Ecto neural progenitor cell (in vitro differentiated cells): Measurements from ENCODE around the gene DVL3.

ENCODE experiments used
- DNase-seq: peaks from one replicate; pipeline ENCODE4 v3.0.0-alpha.2; 2018; ENCODE audit warnings: low spot score

DVL3 gene

DNA sequence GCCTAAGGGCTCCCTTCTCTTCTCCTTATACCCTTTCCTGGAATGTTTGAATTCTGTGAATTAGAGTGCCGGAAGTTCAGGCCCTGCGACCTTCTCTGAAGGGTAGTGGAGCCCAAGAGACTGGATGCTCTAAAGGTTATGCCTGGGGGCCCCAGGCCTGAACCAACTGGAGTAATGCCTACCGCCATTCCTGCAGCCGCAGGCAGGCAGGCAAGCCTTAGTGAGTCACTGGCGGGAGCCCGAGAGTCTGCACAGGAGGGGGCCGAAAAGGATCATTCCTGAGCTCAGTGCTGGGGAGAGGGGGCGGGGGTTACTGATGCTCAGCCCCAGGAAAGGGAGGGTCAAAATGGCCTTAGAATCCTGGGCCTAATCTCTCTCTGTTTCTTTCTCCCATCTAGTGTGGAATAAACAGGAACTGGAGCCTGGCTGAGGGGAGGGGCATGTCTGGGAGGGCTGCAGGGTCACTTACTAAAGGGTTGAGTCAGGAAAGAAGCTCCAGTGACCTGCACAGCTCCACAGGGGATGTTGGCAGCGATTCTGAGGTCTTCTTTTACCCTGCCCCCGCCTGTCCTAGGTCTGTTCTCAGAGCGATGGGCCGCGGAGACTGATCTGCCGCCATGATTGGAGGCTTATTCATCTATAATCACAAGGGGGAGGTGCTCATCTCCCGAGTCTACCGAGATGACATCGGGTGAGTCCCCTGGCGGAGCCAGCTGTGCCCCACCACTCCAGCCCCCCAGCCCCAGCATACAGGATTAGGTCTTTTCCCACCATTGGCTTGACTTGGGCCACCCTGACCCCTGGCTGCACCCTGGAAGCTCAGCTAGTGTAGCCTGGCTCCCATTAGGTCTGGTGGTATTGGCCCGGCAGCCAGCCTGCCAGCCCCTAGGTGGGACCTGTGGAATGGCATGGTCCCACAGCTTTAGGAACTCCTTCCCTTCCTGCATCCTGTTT lies 21.5 kb downstream of the DVL3 start:
- peak; percentile 87 for DNase-seq

GRCh38 chr3:184177331-184177731 lies 22.2 kb downstream of the DVL3 start:
- DNase-seq = peak; percentile 69

- no peak for DNase-seq
Observed at GRCh38 chr3:184177767-184178306, 22.7 kb downstream of the DVL3 start.

DNA sequence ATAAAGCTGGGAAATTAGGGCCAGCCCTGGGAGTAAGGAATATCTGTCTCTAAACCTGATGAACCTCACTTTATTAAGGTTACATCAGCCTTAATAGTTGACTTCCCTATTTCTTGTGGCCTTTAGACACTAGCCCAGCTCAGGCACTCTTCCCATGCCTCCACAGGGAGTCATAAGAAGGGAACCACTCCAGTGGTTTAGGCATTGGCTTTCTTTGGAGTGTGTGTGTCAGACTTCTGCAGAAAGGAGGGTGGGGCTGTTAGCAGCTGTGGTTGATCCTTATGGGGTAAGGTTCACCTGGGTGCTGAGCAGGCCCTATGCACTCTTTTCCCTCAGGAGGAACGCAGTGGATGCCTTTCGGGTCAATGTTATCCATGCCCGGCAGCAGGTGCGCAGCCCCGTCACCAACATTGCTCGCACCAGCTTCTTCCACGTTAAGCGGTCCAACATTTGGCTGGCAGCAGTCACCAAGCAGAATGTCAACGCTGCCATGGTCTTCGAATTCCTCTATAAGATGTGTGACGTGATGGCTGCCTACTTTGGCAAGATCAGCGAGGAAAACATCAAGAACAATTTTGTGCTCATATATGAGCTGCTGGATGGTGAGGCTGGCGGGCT lies 23.5 kb downstream of the DVL3 start:
- DNase-seq = no peak

DNA sequence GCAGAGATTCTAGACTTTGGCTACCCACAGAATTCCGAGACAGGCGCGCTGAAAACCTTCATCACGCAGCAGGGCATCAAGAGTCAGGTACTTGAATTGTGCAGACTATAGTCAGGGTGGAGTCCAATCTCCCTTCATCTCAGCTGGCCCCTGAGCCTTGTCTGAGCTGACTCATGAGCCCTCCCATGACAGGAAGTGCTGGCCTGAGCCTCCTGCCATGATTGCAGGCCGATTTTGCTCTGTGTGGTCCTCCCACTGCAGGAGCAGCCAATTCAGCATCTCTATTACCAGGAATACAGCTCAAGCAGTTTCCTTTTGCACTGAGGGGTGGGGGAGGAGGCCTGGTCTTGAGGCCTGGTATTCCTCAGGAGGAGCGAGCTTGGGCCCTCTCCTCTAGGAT lies 25.0 kb downstream of the DVL3 start:
- DNase-seq = no peak

- DNase-seq = no peak
Observed at GRCh38 chr3:184181596-184181995, 26.4 kb downstream of the DVL3 start.

GRCh38 chr3:184183679-184184078 lies 28.5 kb downstream of the DVL3 start:
- no peak for DNase-seq

DNA sequence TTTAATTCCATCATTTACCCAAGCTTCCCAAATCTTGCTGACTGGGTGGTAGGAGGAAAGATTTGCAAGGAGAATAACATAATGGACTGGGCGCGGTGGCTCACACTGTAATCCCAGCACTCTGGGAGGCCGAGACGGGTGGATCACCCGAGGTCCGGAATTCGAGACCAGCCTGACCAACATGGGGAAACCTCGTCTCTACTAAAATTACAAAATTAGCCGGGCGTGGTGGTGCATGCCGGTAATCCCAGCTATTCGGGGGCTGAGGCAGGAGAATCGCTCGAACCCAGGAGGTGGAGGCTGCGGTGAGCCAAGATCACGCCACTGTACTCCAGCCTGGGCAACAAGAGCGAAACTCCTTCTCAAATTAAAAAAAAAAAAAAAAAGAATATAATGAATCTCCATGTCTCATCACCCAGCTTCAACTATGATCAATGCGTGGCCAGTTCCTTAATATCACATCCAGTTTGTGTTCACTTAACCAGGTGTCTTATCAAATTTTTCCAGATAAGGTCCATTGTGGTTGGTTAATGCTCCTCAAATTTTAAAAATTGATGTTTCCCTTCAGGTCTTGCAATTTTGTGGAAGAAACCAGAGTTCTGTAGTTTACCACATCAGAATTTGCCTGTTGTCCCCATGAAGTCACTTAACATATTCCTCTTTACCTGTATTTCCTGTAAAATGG lies 29.5 kb downstream of the DVL3 start:
- DNase-seq = no peak

- peak; percentile 100 for DNase-seq
Observed at GRCh38 chr3:184185461-184186183, 30.4 kb downstream of the DVL3 start.

DNA sequence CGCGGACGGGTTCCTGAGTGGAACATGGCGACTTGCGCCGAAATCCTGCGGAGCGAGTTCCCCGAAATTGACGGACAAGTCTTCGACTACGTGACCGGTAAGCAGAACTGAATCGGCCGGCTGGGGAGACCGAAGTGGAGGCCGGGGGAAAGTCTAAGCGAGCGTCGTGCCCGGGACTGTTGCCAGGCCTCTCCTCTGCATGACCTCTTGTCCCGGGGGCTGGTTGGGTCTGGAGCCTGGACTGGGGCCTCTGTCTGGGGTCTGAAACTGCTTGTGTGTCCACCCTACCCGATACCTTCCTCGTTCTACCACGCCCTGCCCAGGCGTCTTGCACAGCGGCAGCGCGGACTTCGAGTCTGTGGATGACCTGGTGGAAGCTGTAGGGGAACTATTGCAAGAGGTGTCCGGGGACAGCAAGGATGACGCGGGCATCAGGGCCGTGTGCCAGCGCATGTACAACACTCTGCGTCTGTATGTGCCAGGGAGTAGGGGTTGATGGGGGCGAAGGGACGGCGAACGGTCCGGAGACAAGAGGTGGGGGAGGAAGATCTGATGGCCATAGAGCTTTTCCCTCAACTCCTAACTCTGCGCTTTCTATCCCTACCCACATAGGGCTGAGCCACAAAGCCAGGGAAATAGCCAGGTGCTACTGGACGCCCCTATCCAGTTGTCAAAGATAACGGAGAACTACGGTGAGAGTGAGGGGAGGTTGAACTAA lies 31.2 kb downstream of the DVL3 start, which contains the start of gene ABCF3:
ABCF3 (plus strand) TSS at position 16 of the 718 bp plus-strand sequence; CDS start at position 25, 9 bp downstream.
- no peak for DNase-seq

DNA sequence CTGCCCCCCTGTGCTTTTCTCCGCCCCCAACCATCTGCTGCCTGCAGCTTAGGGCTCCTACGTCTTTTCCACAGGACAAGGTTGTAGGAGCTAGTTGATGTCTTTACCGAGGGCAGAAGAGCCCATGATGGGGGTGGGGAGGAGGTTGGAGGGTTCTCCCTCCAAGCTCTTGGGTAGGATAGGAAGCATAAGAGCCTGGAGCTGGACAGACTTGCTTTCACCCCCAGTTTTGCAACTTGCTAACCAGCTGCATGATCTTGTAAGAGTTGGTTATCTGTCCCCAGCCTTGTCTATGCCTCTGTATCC lies 31.7 kb downstream of the DVL3 start:
- DNase-seq = no peak

GRCh38 chr3:184188080-184188479 lies 32.9 kb downstream of the DVL3 start:
- DNase-seq = no peak

DNA sequence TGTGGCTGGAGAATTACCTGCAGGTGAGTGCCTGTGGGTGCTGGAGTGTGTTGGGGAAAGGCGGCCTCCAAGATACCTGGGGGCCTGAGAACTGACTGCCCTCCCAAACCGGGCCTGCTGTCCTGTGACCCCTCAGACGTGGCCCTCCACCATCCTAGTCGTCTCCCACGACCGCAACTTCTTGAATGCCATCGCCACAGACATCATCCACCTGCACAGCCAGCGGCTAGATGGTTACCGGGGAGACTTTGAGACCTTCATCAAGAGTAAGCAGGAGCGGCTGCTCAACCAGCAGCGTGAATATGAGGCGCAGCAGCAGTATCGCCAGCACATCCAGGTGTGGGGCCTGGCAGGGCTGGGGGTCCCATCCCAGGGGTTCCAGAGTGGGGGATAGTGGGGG lies 34.2 kb downstream of the DVL3 start:
- no peak for DNase-seq

DNA sequence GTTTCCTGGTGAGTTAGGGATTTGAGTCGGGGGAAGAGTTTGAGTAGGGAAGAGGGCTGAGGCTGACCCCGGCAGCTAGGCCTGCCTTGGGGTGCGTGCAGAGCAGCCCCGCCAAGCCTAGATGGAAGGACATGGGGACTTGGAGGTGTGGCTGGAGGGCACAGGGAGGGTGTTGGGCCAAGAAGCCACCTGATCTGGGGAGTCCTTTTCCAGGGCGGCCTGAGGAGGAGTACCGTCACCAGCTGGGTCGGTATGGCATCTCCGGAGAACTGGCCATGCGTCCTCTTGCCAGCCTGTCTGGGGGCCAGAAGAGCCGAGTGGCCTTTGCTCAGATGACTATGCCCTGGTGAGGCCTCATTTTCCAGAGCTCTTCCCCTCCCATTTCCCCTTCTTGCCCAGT lies 37.7 kb downstream of the DVL3 start:
- DNase-seq = no peak

DNA sequence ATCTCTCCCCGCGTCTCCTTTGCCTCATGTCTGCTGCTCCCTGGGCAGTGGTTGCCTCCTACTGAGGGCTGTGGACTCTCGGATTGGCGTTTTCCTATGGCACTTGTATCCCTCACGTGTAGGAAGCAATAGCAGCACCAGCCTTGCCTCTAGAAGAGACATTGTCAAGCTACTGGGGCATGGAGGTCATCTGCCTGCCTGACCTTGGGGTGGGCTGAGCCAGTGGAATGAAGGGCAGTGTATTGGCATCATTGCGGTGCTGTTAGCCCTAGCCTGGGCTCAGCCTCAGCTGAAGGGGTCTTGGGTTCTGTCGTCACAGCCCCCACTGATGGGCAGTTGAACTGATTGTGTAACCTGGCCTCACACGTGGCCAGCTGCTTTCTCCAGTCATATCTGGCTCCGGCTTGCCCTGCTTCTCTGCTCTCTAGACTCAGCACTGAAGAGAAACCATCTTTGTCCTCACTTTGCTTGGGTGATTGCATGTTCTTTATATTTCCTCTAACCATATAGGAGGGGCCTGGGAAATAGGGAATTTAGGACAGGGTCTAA lies 38.9 kb downstream of the DVL3 start:
- DNase-seq = no peak

DNA sequence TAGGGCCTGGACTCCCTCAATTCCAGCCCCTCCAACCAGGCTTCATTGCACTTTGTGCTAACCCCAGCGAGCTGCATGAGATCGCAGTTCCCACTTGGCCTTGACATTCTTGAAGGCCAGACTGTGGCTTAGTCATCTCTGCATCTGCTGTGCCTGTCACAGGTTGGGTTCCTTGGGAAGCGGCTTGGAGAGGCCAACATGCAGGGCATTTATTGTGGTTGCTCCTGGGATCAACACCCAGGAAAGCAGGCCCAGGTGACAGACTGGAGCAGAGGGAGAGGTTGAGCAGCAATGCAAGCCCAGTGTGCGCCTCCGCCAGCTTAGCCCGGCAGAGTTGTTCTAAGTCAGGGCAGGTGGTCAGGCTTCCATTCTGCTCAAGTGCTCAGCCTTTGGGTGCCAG lies 41.4 kb downstream of the DVL3 start:
- no peak for DNase-seq

GRCh38 chr3:184198509-184198908 lies 43.3 kb downstream of the DVL3 start:
- no peak for DNase-seq

DNA sequence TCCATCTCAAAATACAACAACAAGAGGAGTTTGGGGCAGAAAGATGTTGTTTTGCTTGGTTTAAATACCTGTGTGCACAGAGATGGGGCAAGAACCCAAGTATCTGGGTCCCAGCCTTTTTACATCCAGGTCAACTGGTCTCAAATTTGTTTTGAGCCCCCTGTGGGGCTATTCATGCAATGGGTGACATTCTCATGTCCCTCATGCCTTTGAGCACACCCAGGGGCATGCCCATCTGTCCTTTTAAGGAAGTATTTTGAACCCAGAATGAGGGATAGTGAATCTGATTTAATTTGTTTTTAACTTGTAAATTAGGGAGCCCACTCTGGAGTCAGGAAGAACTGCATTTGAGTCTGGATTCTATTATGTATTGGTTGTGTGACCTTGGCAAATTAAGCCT lies 45.6 kb downstream of the DVL3 start:
- DNase-seq = no peak

DNA sequence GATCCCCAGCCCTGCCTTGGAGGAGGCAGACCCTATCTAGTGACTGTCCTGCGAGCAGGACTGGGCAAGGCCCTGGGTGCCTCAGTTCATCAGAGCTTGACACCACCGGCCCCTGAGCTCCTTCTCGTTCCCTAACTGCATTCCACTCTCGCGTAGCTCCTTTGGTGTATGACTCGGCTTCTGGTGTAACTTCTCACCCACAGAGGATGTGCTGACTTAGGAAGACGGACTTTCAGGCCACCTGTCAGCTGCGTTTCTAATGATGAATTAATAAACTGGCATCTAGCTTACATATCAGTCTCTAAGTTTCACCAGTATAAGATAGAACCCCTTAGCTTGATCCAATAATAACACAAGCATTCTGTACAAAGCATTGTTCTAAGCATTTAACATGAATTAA lies 48.3 kb downstream of the DVL3 start:
- DNase-seq = no peak

DNA sequence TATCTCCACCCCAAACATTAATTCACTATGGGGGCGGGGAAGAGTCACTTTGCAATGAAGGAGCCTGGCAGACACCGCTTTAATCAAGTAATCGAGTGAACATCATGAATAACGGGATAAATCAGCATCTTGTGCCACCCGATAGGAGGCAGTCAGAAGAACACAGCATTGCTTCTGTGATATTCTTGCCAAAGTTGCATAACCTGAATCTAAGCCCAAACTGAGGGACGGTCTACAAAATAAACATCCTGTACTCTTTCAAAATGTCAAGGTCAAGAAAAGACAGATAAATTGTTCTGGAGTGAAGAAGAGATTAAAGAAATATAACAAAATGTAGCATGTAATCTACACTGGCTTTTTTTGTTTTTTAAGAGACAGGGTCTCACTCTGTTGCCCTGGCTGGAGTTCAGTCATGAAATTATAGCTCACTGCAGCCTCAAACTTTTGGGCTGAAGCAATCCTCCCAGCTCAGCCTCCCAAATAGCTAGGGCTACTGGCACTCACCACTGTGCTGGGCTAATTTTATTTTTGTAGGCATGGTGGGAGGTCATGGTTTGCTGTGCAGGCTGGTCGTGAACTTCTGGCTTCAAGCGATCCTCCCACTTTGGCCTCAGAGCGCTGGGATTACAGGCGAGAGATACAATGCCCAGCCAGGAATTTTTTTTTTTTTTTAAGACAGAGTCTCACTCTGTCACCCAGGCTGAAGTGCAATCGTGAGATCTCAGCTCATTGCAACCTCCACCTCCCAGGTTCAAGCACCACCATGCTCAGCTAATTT lies 54.2 kb downstream of the DVL3 start:
- no peak for DNase-seq
